Common myeloid progenitor, CD34-positive (primary cell): ENCODE results near the gene GOT2.

ENCODE experiments used
- CTCF ChIA-PET: fragments of 350-600 bp; sonication (Branson Sonifier 250); formaldehyde crosslinking; loops from one replicate; lab custom pipeline; 2021; ENCODE audit warnings: antibody characterized with exemption; lab: Charles Lee
- POLR2A ChIA-PET: fragments of 350-600 bp; sonication (Branson Sonifier 250); formaldehyde crosslinking; loops from one replicate; lab custom pipeline; 2021; ENCODE audit warnings: antibody characterized with exemption; lab: Charles Lee
- DNase-seq, 3 donors: peaks; one replicate each; pipeline versions ENCODE4 v3.0.0 to v3.0.0-alpha.2; 2013
- H3K27ac ChIP-seq, 2 experiments: 1 replicate in 1 of 2; 2 replicates in 1 of 2; pipeline ENCODE4 v1.7.0; 2013; ENCODE audit warnings: inconsistent platforms in 2 of 2, low read length in 2 of 2, mild to moderate bottlenecking in 2 of 2, low read depth in 1 of 2, moderate library complexity in 1 of 2; ENCODE audit not compliant: severe bottlenecking in 2 of 2, insufficient read depth in 1 of 2, poor library complexity in 1 of 2
- H3K27me3 ChIP-seq, 5 experiments: replicated peaks in 2 of 5; 1 replicate in 3 of 5; 2 replicates in 2 of 5; pipeline versions ENCODE4 v1.6.1 to v1.7.0; 2013; ENCODE audit warnings: low read length in 4 of 5, mild to moderate bottlenecking in 2 of 5, moderate library complexity in 2 of 5, inconsistent platforms in 1 of 5; ENCODE audit not compliant: insufficient read depth in 5 of 5, control insufficient read depth in 4 of 5
- H3K36me3 ChIP-seq, 4 experiments: 1 replicate in 2 of 4; 2 replicates in 2 of 4; pipeline versions ENCODE4 v1.6.1 to v1.7.0; 2013; ENCODE audit warnings: low read length in 3 of 4, control low read depth in 1 of 4, mild to moderate bottlenecking in 1 of 4; ENCODE audit not compliant: control insufficient read depth in 4 of 4, insufficient read depth in 4 of 4
- H3K4me1 ChIP-seq, 4 experiments: 1 replicate in 3 of 4; 2 replicates in 1 of 4; pipeline versions ENCODE4 v1.6.1 to v1.7.1; 2013; ENCODE audit warnings: low read length in 3 of 4, mild to moderate bottlenecking in 3 of 4, control low read depth in 1 of 4, inconsistent platforms in 1 of 4, moderate library complexity in 1 of 4; ENCODE audit not compliant: control insufficient read depth in 4 of 4, insufficient read depth in 4 of 4; ENCODE audit errors: control extremely low read depth in 1 of 4
- H3K4me3 ChIP-seq, 7 experiments: 1 replicate in 4 of 7; 2 replicates in 3 of 7; pipeline versions ENCODE4 v1.5.1 to v1.7.0; 2013; ENCODE audit warnings: mild to moderate bottlenecking in 7 of 7, low read length in 6 of 7, moderate library complexity in 6 of 7, inconsistent platforms in 2 of 7, low read depth in 2 of 7, control low read depth in 1 of 7; ENCODE audit not compliant: insufficient read depth in 4 of 7, control insufficient read depth in 1 of 7; ENCODE audit errors: extremely low read depth in 1 of 7
- H3K9me3 ChIP-seq, 5 experiments: 1 replicate in 4 of 5; 2 replicates in 1 of 5; pipeline versions ENCODE4 v1.6.1 to v1.7.1; 2013; ENCODE audit warnings: low read length in 4 of 5, mild to moderate bottlenecking in 2 of 5, inconsistent platforms in 1 of 5, low read depth in 1 of 5, moderate library complexity in 1 of 5; ENCODE audit not compliant: control insufficient read depth in 4 of 5, insufficient read depth in 2 of 5; ENCODE audit errors: control extremely low read depth in 1 of 5
- WGBS: methylation state at CpG from one replicate; pipeline ENCODE4 v1.1.5; 2013; ENCODE audit not compliant: insufficient coverage; 5-methylcytosine and 5-hydroxymethylcytosine counted together

Gene GOT2

DNA sequence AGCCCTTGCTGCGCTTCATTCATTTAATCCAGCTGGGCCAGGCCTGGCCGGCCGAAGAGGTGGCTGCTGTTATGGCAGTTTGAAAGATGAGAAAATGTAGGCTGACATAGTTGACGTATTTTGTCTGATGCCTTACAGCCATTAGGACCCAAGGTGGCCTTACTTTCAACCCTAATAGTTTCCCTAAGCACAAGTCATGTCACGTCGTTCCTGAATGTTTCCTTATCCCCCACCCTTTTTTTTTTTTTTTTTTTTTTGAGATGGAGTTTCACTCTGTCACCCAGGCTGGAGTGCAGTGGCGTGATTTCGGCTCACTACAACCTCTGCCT lies 307 bp upstream of the GOT2 start:
- DNase-seq = no peak
- Histone ChIP-seq H3K27me3 (no peaks in the 10 kb centered on the region), H3K36me3 (peaks cover 0 to 3% (median 0%) of the 10 kb centered on the region in 4 experiments), H3K9me3 (no peaks in the 10 kb centered on the region), H3K4me1 (peaks cover 0 to 12% (median 11%) of the 10 kb centered on the region in 4 experiments), H3K27ac (no peak overlapping the region), H3K4me3 (peak overlapping the region in 6 of 7 experiments; percentile 79 to 98 (median 90))
- POLR2A ChIA-PET = no interaction called here
- WGBS = 38% methylated on average over 3 of the region's 8 CpGs
- CTCF ChIA-PET = interaction anchor here (1.0 to 2.2 kb wide), 3 partner anchors 9 to 22 kb away, joined by 4 to 12 read pairs (median 9); no protein-coding TSS in a partner anchor

- no peaks in the 10 kb centered on the region for H3K9me3 ChIP-seq
- CTCF ChIA-PET = interaction anchor here (1.0 to 2.2 kb wide), 4 partner anchors 8 to 23 kb away, joined by 4 to 12 read pairs (median 6); no protein-coding TSS in a partner anchor
- POLR2A ChIA-PET = interaction anchor here (0.6 kb wide), 1 partner anchor 18 kb away, joined by 3 read pairs; no protein-coding TSS in a partner anchor
- DNase-seq = peak in 2 of 3 donors; percentile 7
- H3K36me3 ChIP-seq = peaks cover 0 to 3% (median 1%) of the 10 kb centered on the region in 4 experiments
- H3K4me3 ChIP-seq = peak overlapping the region; percentile 65 to 98 (median 88)
- H3K4me1 ChIP-seq = peaks cover 0 to 12% (median 11%) of the 10 kb centered on the region in 4 experiments
- peak overlapping the region in 1 of 2 experiments; percentile 79 for H3K27ac ChIP-seq
- no peaks in the 10 kb centered on the region for H3K27me3 ChIP-seq
- 19% methylated on average over 12 of the region's 23 CpGs for WGBS
These were observed 857 bp downstream of the GOT2 start for GRCh38 chr16:58733248-58733670.

GRCh38 chr16:58732545-58733247 lies 1.4 kb downstream of the GOT2 start:
- Histone ChIP-seq H3K9me3 (no peaks in the 10 kb centered on the region), H3K36me3 (peaks cover 0 to 6% (median 2%) of the 10 kb centered on the region in 4 experiments), H3K27ac (no peak overlapping the region), H3K4me3 (peak overlapping the region in 5 of 7 experiments; percentile 87 to 98 (median 92)), H3K27me3 (no peaks in the 10 kb centered on the region), H3K4me1 (peaks cover 0 to 12% (median 11%) of the 10 kb centered on the region in 4 experiments)
- WGBS = 89% methylated on average over 6 of the region's 9 CpGs
- peak in 2 of 3 donors; percentile 7 to 14 for DNase-seq
- ChIA-PET POLR2A (no interaction called here), CTCF (interaction anchor here (1.5 to 2.2 kb wide), 3 partner anchors 14 to 22 kb away, joined by 3 to 12 read pairs (median 4); no protein-coding TSS in a partner anchor)

- 95% methylated on average over 7 of the region's 11 CpGs for WGBS
- H3K4me3 ChIP-seq = no peak overlapping the region
- no peaks in the 10 kb centered on the region for H3K9me3 ChIP-seq
- DNase-seq = no peak
- peaks cover 0 to 12% (median 11%) of the 10 kb centered on the region in 4 experiments for H3K4me1 ChIP-seq
- no peaks in the 10 kb centered on the region for H3K27me3 ChIP-seq
- H3K27ac ChIP-seq = no peak overlapping the region
- ChIA-PET CTCF (interaction anchor here (1.0 to 1.2 kb wide), 4 partner anchors 9 to 25 kb away, joined by 3 to 4 read pairs (median 3); no protein-coding TSS in a partner anchor), POLR2A (interaction anchor here (0.7 kb wide), 1 partner anchor 304 kb away, joined by 6 read pairs; no protein-coding TSS in a partner anchor)
- H3K36me3 ChIP-seq = peaks cover 2 to 6% (median 3%) of the 10 kb centered on the region in 4 experiments
These were observed 3.3 kb downstream of the GOT2 start for GRCh38 chr16:58730724-58731370.

- H3K9me3 ChIP-seq = no peaks in the 10 kb centered on the region
- CTCF ChIA-PET = no interaction called here
- 94% methylated on average over 9 of the region's 9 CpGs for WGBS
- peaks cover 0 to 7% (median 4%) of the 10 kb centered on the region in 4 experiments for H3K4me1 ChIP-seq
- DNase-seq = no peak
- H3K27ac ChIP-seq = no peak overlapping the region
- H3K4me3 ChIP-seq = no peak overlapping the region
- H3K27me3 ChIP-seq = no peaks in the 10 kb centered on the region
- H3K36me3 ChIP-seq = peaks cover 7 to 13% (median 10%) of the 10 kb centered on the region in 4 experiments
- POLR2A ChIA-PET = interaction anchor here (0.7 kb wide), 1 partner anchor 10 kb away, joined by 3 read pairs; no protein-coding TSS in a partner anchor
These were observed 6.1 kb downstream of the GOT2 start for GRCh38 chr16:58727796-58728568.

- H3K4me1 ChIP-seq = no peaks in the 10 kb centered on the region
- WGBS = 85% methylated on average over 8 of the region's 9 CpGs
- DNase-seq = no peak
- no peak overlapping the region for H3K4me3 ChIP-seq
- peaks cover 7 to 18% (median 13%) of the 10 kb centered on the region in 4 experiments for H3K36me3 ChIP-seq
- no peak overlapping the region for H3K27ac ChIP-seq
- CTCF ChIA-PET = no interaction called here
- no peaks in the 10 kb centered on the region for H3K27me3 ChIP-seq
- H3K9me3 ChIP-seq = no peaks in the 10 kb centered on the region
- POLR2A ChIA-PET = no interaction called here
These were observed 6.9 kb downstream of the GOT2 start for GRCh38 chr16:58727028-58727781.
